Astrocyte of the cerebellum (primary cell): ENCODE measurements around the gene CSTF3.
"Not testable (repeated sequence)": the region's sequence is repeated elsewhere in the genome, so short reads cannot be mapped to it uniquely, and the experiment has no call there.

Experiments
- DNase-seq: peaks from one replicate; pipeline ENCODE4 v3.0.0-alpha.2; 2011; ENCODE audit warnings: low read depth
- H3K4me3 ChIP-seq: 2 replicates; pipeline ENCODE4 v1.5.1; 2011; ENCODE audit warnings: mild to moderate bottlenecking, low read depth, low read length, moderate library complexity
- in situ Hi-C: cut with HindIII; loops from 2 replicates; pipeline ENCODE4 v1.10.0; 2017; ENCODE audit warnings: low sequenced_read_pairs
- TF ChIP-seq, protein P1 (sequence below): IDR thresholded peaks from 2 replicates; pipeline ENCODE4 v1.5.1; 2012; ENCODE audit warnings: low read length, low read depth, moderate library complexity, mild to moderate bottlenecking; ENCODE audit errors: missing control alignments

Gene CSTF3

GRCh38 chr11:33177676-33178336 is 16.5 kb upstream of the CSTF3 start:
- no peak overlapping the region for H3K4me3 ChIP-seq
- no peak for DNase-seq
- TF ChIP-seq, protein P1, sequence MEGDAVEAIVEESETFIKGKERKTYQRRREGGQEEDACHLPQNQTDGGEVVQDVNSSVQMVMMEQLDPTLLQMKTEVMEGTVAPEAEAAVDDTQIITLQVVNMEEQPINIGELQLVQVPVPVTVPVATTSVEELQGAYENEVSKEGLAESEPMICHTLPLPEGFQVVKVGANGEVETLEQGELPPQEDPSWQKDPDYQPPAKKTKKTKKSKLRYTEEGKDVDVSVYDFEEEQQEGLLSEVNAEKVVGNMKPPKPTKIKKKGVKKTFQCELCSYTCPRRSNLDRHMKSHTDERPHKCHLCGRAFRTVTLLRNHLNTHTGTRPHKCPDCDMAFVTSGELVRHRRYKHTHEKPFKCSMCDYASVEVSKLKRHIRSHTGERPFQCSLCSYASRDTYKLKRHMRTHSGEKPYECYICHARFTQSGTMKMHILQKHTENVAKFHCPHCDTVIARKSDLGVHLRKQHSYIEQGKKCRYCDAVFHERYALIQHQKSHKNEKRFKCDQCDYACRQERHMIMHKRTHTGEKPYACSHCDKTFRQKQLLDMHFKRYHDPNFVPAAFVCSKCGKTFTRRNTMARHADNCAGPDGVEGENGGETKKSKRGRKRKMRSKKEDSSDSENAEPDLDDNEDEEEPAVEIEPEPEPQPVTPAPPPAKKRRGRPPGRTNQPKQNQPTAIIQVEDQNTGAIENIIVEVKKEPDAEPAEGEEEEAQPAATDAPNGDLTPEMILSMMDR: no peak
- in situ Hi-C loops: no loop called here

GRCh38 chr11:33176760-33177159 is 15.5 kb upstream of the CSTF3 start:
- DNase-seq, in situ Hi-C loops, H3K4me3 ChIP-seq: not testable (repeated sequence)

GRCh38 chr11:33172996-33173395 is 11.7 kb upstream of the CSTF3 start:
- DNase-seq: no peak
- H3K4me3 ChIP-seq: no peak overlapping the region
- in situ Hi-C loops: no loop called here
- TF ChIP-seq, protein P1: no peak

- in situ Hi-C loops: no loop called here
- DNase-seq: no peak
- no peak overlapping the region for H3K4me3 ChIP-seq
- TF ChIP-seq, protein P1: no peak
Observed at GRCh38 chr11:33172345-33172744, 11.1 kb upstream of the CSTF3 start.

GRCh38 chr11:33171251-33171650 is 10.0 kb upstream of the CSTF3 start:
- no peak for DNase-seq
- TF ChIP-seq, protein P1: no peak
- H3K4me3 ChIP-seq: no peak overlapping the region
- in situ Hi-C loops: no loop called here

DNA sequence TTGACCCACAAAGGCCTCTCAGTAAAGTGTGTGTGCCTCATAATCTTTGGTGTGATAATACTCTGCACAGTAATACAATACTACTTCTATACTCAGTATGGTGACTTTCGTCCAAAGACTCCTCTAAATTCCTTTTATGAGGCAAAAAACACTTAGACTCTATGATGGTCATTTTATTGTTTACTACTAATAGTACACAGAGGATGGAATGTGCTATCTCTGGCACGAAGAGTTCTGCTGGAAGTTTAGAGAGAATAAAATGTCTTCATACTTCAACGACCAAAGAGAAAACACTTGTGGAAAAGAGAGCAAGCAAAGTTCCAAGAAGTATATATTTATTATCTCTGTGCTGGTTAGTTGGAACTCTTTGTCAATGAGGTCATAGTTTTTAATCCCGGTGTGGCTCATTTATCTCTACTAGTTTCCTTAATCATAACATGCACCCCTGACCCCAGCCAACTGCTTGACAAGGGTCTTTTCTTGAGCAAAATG is 7.5 kb upstream of the CSTF3 start:
- in situ Hi-C loops: no loop called here
- TF ChIP-seq, protein P1: no peak

DNA sequence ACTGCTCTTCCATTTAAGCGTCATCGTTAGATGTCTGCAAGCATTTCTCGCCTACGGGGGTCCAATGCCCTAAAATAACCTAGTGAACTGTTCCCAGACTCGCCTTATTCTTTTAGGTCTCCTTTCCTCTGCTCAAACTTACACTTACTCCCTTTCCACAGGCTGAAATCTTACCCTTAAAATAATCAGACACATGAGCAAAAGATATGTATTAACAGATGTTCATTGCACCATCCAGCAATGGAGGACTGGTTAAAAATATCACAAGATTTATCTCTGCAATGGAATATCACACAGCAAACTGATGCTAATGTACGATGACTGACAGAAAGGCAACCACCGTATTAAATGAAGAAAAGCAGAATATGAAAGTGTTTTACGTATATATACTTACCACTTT is 1.6 kb upstream of the CSTF3 start:
- DNase-seq: no peak
- H3K4me3 ChIP-seq: no peak overlapping the region
- in situ Hi-C loops: no loop called here
- TF ChIP-seq, protein P1: no peak

More for the DNA sequence above, 7.5 kb upstream of the CSTF3 start:
- H3K4me3 ChIP-seq: no peak overlapping the region
- no peak for DNase-seq
